Liver (tissue), 9 donors: ENCODE data around the gene AGBL5. TPM values are rescaled to one million over a fixed set of nuclear protein-coding genes. Genes with fewer than 3 reads are reported as not detected.

Source experiments
- DNase-seq: peaks from one replicate; pipeline ENCODE4 v3.0.0-alpha.2; 2017; ENCODE audit warnings: low spot score
- H3K27ac ChIP-seq, 2 donors: one replicate each; pipeline ENCODE4 v1.7.0; 2013; ENCODE audit warnings: inconsistent platforms in 2 of 2, low read length in 2 of 2, control low read depth in 1 of 2, low read depth in 1 of 2, mild to moderate bottlenecking in 1 of 2
- H3K27me3 ChIP-seq, 4 donors: one replicate each; pipeline versions ENCODE4 v1.6.1 to v1.7.0; 2013; ENCODE audit warnings: low read length in 3 of 4, inconsistent platforms in 1 of 4, mild to moderate bottlenecking in 1 of 4, moderate library complexity in 1 of 4; ENCODE audit not compliant: control insufficient read depth in 4 of 4, insufficient read depth in 4 of 4
- H3K36me3 ChIP-seq, 4 donors: one replicate each; pipeline versions ENCODE4 v1.6.1 to v1.7.0; 2013; ENCODE audit warnings: low read length in 3 of 4, mild to moderate bottlenecking in 3 of 4, low read depth in 1 of 4, moderate library complexity in 1 of 4; ENCODE audit not compliant: control insufficient read depth in 4 of 4, insufficient read depth in 3 of 4
- H3K4me1 ChIP-seq, 4 donors: one replicate each; pipeline versions ENCODE4 v1.6.1 to v1.7.0; 2013; ENCODE audit warnings: low read length in 3 of 4, mild to moderate bottlenecking in 3 of 4, moderate library complexity in 1 of 4; ENCODE audit not compliant: control insufficient read depth in 4 of 4, insufficient read depth in 4 of 4
- H3K4me3 ChIP-seq, 3 donors: one replicate each; pipeline versions ENCODE4 v1.6.1 to v1.7.0; 2013; ENCODE audit warnings: low read length in 3 of 3, control low read depth in 1 of 3, low read depth in 1 of 3, mild to moderate bottlenecking in 1 of 3
- H3K9ac ChIP-seq, 2 donors: one replicate each; pipeline ENCODE4 v1.7.0; 2013; ENCODE audit warnings: low read length in 2 of 2, mild to moderate bottlenecking in 2 of 2, moderate library complexity in 2 of 2, control low read depth in 1 of 2, low read depth in 1 of 2
- H3K9me3 ChIP-seq, 4 donors: one replicate each; pipeline versions ENCODE4 v1.6.1 to v1.7.0; 2013; ENCODE audit warnings: low read length in 3 of 4; ENCODE audit not compliant: control insufficient read depth in 4 of 4
- ATF3 ChIP-seq: IDR thresholded peaks from 2 replicates; pipeline ENCODE4 v1.6.1; 2016; ENCODE audit warnings: antibody characterized with exemption
- CTCF ChIP-seq: fragments of 150-350 bp; IDR thresholded peaks from 2 replicates; pipeline ENCODE4 v1.5.1; 2017; ENCODE audit warnings: improper control_type of control experiment, low read depth, low read length; ENCODE audit not compliant: missing input control
- EGR1 ChIP-seq, 2 donors: IDR thresholded peaks; 2 replicates each; pipeline ENCODE4 v1.6.1; 2016 to 2018; ENCODE audit warnings: antibody characterized with exemption in 2 of 2, low read depth in 2 of 2
- FOXA1 ChIP-seq: IDR thresholded peaks from 2 replicates; pipeline ENCODE4 v1.6.1; 2016; ENCODE audit warnings: antibody characterized with exemption
- FOXA2 ChIP-seq: IDR thresholded peaks from 2 replicates; pipeline ENCODE4 v1.6.1; 2016; ENCODE audit warnings: antibody characterized with exemption
- GABPA ChIP-seq, 2 donors: IDR thresholded peaks in 1 of 2; conservative IDR thresholded peaks in 1 of 2; 2 replicates each; pipeline ENCODE4 v1.6.1; 2016; ENCODE audit warnings: antibody characterized with exemption in 2 of 2, mild to moderate bottlenecking in 1 of 2, moderate library complexity in 1 of 2
- HNF4A ChIP-seq, 2 donors: conservative IDR thresholded peaks; 2 replicates each; pipeline ENCODE4 v1.6.1; 2016; ENCODE audit warnings: antibody characterized with exemption in 2 of 2, mild to moderate bottlenecking in 2 of 2
- HNF4G ChIP-seq: IDR thresholded peaks from 2 replicates; pipeline ENCODE4 v1.6.1; 2016; ENCODE audit warnings: antibody characterized with exemption
- JUND ChIP-seq, 2 donors: IDR thresholded peaks; 2 replicates each; pipeline ENCODE4 v1.6.1; 2016; ENCODE audit warnings: antibody characterized with exemption in 2 of 2
- MAX ChIP-seq: IDR thresholded peaks from 2 replicates; pipeline ENCODE4 v1.6.1; 2016; ENCODE audit warnings: antibody characterized with exemption
- NR2F2 ChIP-seq: IDR thresholded peaks from 2 replicates; pipeline ENCODE4 v1.6.1; 2016; ENCODE audit warnings: antibody characterized with exemption
- RAD21 ChIP-seq, 2 donors: IDR thresholded peaks; 2 replicates each; pipeline ENCODE4 v1.6.1; 2016; ENCODE audit warnings: antibody characterized with exemption in 2 of 2, mild to moderate bottlenecking in 2 of 2
- REST ChIP-seq: IDR thresholded peaks from 2 replicates; pipeline ENCODE4 v1.6.1; 2016; ENCODE audit warnings: antibody characterized with exemption, mild to moderate bottlenecking
- RXRA ChIP-seq, 2 donors: IDR thresholded peaks; 2 replicates each; pipeline ENCODE4 v1.6.1; 2017 to 2018; ENCODE audit warnings: antibody characterized with exemption in 2 of 2, mild to moderate bottlenecking in 1 of 2
- SP1 ChIP-seq: IDR thresholded peaks from 2 replicates; pipeline ENCODE4 v1.6.1; 2018; ENCODE audit warnings: antibody characterized with exemption, mild to moderate bottlenecking
- TAF1 ChIP-seq: conservative IDR thresholded peaks from 2 replicates; pipeline ENCODE4 v1.6.1; 2016; ENCODE audit warnings: antibody characterized with exemption, mild to moderate bottlenecking
- YY1 ChIP-seq: IDR thresholded peaks from 2 replicates; pipeline ENCODE4 v1.6.1; 2016; ENCODE audit warnings: antibody characterized with exemption, mild to moderate bottlenecking
- ZBTB33 ChIP-seq: IDR thresholded peaks from 2 replicates; pipeline ENCODE4 v1.6.1; 2016; ENCODE audit warnings: antibody characterized with exemption
- whole genome bisulfite sequencing: extraction: QIAGEN DNeasy Blood & Tissue Kit; methylation state at CpG from one replicate; pipeline ENCODE4 v1.1.7; 2013; 5-methylcytosine and 5-hydroxymethylcytosine counted together
- polyA plus RNA-seq, 2 donors: library from polyadenylated mRNA; stranded (reverse) in 1 of 2; unstranded in 1 of 2; fragments of 200-250 nt in 1 of 2; fragments of >200 nt in 1 of 2; fragmentation: Nextera tagmentation in 1 of 2; extraction: Ambion mirVana in 1 of 2; gene quantifications; one replicate each; pipeline versions ENCODE4 v1.2.1 to v1.2.3, GENCODE V29; 2013 to 2015
- total RNA-seq, 2 donors: library from RNA; depleted of rRNA; stranded (reverse); fragments of >200 nt; gene quantifications; one replicate each; pipeline ENCODE4 v1.2.3, GENCODE V29; 2014
- donor health status: healthy.
- donor health status: healthy.
- donor health status: healthy.
- donor health status: healthy.
- donor health status: healthy.

AGBL5 gene
- total and polyA plus RNA-seq, 4 donors: 3.2 to 9.0 (median 4.8) TPM

- no peak within 1 kb of the TSS for H3K9ac ChIP-seq
- no peaks in the 10 kb centered on the region for H3K36me3 ChIP-seq
- no peaks in the 10 kb centered on the region for H3K9me3 ChIP-seq
- TF ChIP-seq FOXA1 (no peak), RXRA (IDR thresholded peaks at IDR 0.05) (peak; percentile 46 to 63), FOXA2 (no peak), CTCF (no peak), EGR1 (IDR thresholded peaks at IDR 0.05; ENCODE audit: low read depth in 2 of 2) (no peak), NR2F2 (peak; percentile 84), YY1 (no peak), GABPA (IDR thresholded peaks at IDR 0.05 in 1 of 2, conservative IDR thresholded peaks at IDR 0.05 in 1 of 2) (no peak), HNF4A (conservative IDR thresholded peaks at IDR 0.05) (no peak), ATF3 (no peak), HNF4G (no peak), ZBTB33 (no peak), JUND (IDR thresholded peaks at IDR 0.05) (no peak), RAD21 (IDR thresholded peaks at IDR 0.05) (peak in 1 of 2 donors; percentile 17), REST (no peak), TAF1 (no peak), MAX (no peak), SP1 (peak; percentile 43)
- 63% methylated on average over 41 of the region's 41 CpGs for WGBS
- H3K4me1 ChIP-seq: peaks cover 9 to 38% (median 15%) of the 10 kb centered on the region in 4 donors
- no peak for DNase-seq
- no peaks in the 10 kb centered on the region for H3K27me3 ChIP-seq
- H3K4me3 ChIP-seq: peak within 1 kb of the TSS in 1 of 3 donors; percentile 37
- peak within 1 kb of the TSS; percentile 65 to 74 for H3K27ac ChIP-seq
Observed at GRCh38 chr2:27078267-27079194, 27.1 kb downstream of the AGBL5 start, which contains the start of gene EMILIN1. Gene EMILIN1, plus strand, starts transcription at chr2:27078615. Its CDS starts 451 bp downstream, at chr2:27079066.
